BJ (cell line): ENCODE measurements around the gene PLAC8. TPM values are rescaled to one million over a fixed set of nuclear protein-coding genes. Genes with fewer than 3 reads are reported as not detected.

Experiments used
- CTCF ChIA-PET: fragments of 350-600 bp; formaldehyde crosslinking; extraction: SDS; loops from one replicate; lab custom pipeline; 2021; ENCODE audit warnings: antibody characterized with exemption, inconsistent platforms; lab: Yijun Ruan, JAX
- POLR2A ChIA-PET: fragments of 300-600 bp; sonication (Branson Sonifier 250); formaldehyde crosslinking; extraction: SDS; loops from one replicate; lab custom pipeline; 2021; ENCODE audit warnings: antibody characterized with exemption; lab: Charles Lee
- DNase-seq: peaks from one replicate; pipeline ENCODE4 v3.0.0-alpha.2; 2011; ENCODE audit warnings: low read depth
- H3K27me3 ChIP-seq: 2 replicates; pipeline ENCODE4 v1.6.0; 2011; ENCODE audit warnings: low read length; ENCODE audit not compliant: control insufficient read depth, insufficient read depth
- H3K36me3 ChIP-seq: 2 replicates; pipeline ENCODE4 v1.5.1; 2011; ENCODE audit warnings: low read length; ENCODE audit not compliant: control insufficient read depth, insufficient read depth
- H3K4me3 ChIP-seq: 2 replicates; pipeline ENCODE4 v1.5.1; 2011; ENCODE audit warnings: low read depth, mild to moderate bottlenecking, control low read depth, low read length
- polyA plus RNA-seq: library from polyadenylated mRNA; depleted of rRNA; stranded (reverse); fragments of >200 nt; gene quantifications from 2 replicates; pipeline ENCODE4 v1.2.3, GENCODE V29; 2011
- TF ChIP-seq, protein P1 (sequence below): IDR thresholded peaks from 2 replicates; pipeline ENCODE4 v1.5.1; 2011; ENCODE audit warnings: low read depth, mild to moderate bottlenecking, control low read depth, inconsistent platforms, low read length, moderate library complexity; ENCODE audit not compliant: insufficient read depth

PLAC8 gene
- polyA plus RNA-seq, 1 experiment, result 13.7 TPM

DNA sequence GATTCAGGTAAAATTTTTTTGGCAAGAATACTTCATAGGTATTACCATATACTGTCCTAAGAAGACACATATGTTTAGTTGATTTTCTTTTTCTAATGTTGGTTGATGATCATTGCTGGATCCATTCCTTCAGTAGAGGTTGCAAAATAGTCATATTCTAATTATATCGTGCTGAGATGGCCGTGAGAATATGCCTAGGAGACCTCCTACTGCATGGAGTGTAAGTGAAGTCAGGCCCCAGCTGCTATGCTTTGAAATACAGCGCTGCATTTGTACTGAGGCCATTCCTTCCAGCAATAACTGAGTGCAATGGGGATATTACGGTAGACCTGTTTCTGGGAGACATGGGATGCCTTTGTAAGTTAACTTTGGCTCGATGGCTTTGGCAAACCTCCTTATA, 6.7 kb upstream of the PLAC8 start:
- CTCF ChIA-PET, result interaction anchor here (0.8 kb wide), 1 partner anchor 132 kb away, joined by 3 read pairs; no protein-coding TSS in a partner anchor
- TF ChIP-seq, protein P1, sequence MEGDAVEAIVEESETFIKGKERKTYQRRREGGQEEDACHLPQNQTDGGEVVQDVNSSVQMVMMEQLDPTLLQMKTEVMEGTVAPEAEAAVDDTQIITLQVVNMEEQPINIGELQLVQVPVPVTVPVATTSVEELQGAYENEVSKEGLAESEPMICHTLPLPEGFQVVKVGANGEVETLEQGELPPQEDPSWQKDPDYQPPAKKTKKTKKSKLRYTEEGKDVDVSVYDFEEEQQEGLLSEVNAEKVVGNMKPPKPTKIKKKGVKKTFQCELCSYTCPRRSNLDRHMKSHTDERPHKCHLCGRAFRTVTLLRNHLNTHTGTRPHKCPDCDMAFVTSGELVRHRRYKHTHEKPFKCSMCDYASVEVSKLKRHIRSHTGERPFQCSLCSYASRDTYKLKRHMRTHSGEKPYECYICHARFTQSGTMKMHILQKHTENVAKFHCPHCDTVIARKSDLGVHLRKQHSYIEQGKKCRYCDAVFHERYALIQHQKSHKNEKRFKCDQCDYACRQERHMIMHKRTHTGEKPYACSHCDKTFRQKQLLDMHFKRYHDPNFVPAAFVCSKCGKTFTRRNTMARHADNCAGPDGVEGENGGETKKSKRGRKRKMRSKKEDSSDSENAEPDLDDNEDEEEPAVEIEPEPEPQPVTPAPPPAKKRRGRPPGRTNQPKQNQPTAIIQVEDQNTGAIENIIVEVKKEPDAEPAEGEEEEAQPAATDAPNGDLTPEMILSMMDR, result no peak
- no peaks in the 10 kb centered on the region for H3K27me3 ChIP-seq
- POLR2A ChIA-PET, result no interaction called here
- H3K4me3 ChIP-seq, result no peak overlapping the region
- no peak for DNase-seq
- no peaks in the 10 kb centered on the region for H3K36me3 ChIP-seq

DNA sequence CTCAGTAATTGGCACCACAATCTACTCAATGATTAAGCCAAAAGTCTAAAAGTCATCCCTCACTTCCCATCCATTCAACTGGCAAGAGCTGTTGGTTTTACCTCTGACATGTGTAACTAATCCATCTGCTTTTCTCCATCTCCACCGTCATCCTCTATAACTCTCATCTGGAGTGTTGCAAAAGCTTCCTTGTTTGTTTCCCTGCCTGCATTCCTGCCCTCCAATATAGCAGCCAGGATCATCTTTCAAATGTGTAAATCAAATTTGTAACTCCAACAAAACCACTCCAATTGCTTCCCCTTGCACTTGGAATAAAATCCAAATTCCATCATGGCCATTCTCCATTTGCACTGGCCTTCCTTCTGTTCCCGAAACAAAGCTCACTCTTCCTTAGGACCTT, 4.3 kb upstream of the PLAC8 start:
- peak; percentile 42 for DNase-seq
- Histone ChIP-seq H3K27me3 (no peaks in the 10 kb centered on the region), H3K4me3 (no peak overlapping the region), H3K36me3 (no peaks in the 10 kb centered on the region)
- ChIA-PET POLR2A (interaction anchor here (0.7 to 1.4 kb wide), 2 partner anchors 9 to 43 kb away, joined by 5 read pairs; no protein-coding TSS in a partner anchor), CTCF (no interaction called here)
- TF ChIP-seq, protein P1, result no peak

DNA sequence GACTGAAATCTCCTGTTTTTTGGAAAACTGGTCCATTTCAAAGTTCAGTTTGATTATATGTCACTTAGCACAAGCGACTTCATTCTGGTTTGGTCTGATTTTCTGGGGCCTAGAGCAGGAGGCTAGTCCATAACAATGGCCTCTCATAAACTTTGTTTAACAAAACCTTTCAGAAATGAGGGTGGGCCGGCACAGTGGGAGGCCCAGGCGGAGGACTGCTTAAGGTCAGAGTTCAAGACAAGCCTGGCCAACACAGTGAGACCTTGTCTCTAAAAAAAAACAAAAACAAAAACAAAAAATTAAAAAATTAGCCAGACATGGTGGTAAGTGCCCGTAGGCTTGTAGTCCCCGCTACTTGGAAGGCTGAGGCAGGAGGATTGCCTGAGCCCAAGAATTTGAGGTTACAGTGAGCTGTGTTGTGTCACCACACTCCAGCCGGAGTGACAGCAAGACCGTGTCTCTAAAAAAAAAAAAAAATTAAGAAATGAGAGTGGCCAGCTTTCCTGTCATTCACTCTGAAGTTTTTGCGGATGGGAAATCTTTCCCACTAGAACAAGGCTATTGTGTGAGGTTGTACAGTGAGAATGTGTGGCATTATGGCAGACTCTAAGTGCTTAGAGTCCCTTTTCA, 1.2 kb upstream of the PLAC8 start:
- TF ChIP-seq, protein P1, result no peak
- H3K36me3 ChIP-seq, result no peaks in the 10 kb centered on the region
- CTCF ChIA-PET, result interaction anchor here (1.2 to 1.5 kb wide), 2 partner anchors 136 to 138 kb away, joined by 3 to 7 read pairs; no protein-coding TSS in a partner anchor
- H3K4me3 ChIP-seq, result no peak overlapping the region
- no peaks in the 10 kb centered on the region for H3K27me3 ChIP-seq
- no peak for DNase-seq
- POLR2A ChIA-PET, result interaction anchor here (0.6 to 0.7 kb wide), 3 partner anchors 13 to 137 kb away, joined by 3 to 5 read pairs (median 3); no protein-coding TSS in a partner anchor

DNA sequence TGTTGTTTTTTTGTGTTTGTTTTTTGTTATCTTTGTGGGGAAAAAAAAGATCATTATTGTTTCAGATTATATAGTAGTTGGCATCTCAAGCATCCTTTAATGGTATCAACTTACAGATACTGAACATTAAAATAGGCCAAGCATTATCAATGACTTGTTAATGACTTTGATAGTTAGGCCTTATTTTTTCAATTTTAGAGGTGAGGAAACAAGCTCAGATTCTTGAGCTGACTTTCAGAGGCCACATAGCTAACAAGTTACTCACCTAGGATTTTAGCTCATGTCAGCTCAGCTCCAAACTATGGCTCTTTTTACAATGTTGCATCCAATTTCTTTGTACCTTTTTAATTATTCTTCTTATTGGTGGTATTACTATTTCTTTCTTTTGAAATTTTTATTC, 471 bp upstream of the PLAC8 start:
- CTCF ChIA-PET, result interaction anchor here (1.0 to 1.5 kb wide), 4 partner anchors 8 to 138 kb away, joined by 3 to 7 read pairs (median 3); no protein-coding TSS in a partner anchor
- TF ChIP-seq, protein P1, result no peak
- Histone ChIP-seq H3K27me3 (no peaks in the 10 kb centered on the region), H3K4me3 (no peak overlapping the region), H3K36me3 (no peaks in the 10 kb centered on the region)
- POLR2A ChIA-PET, result interaction anchor here (0.6 to 0.7 kb wide), 3 partner anchors 14 to 138 kb away, joined by 3 to 5 read pairs (median 3); no protein-coding TSS in a partner anchor
- no peak for DNase-seq

DNA sequence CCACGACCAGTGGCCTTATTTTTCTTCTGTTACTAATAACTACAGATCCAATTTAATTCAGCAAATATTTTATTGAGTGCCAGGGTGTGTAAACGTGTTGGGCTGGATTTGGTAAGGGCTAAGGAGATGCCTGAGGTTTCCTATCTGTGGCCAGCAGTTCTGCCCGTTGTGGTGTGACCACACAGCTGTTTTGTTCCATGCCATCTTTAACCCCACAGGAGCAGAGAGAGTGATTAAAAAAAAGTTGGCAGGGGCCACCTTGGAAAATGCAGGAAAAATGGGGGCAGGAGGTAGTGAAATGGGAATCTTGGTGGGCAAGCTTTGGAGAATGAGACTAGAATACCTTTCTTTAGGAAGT, 1.1 kb downstream of the PLAC8 start:
- ChIA-PET CTCF (interaction anchor here (0.6 to 1.4 kb wide), 3 partner anchors 39 to 146 kb away, joined by 3 to 10 read pairs (median 4); no protein-coding TSS in a partner anchor), POLR2A (interaction anchor here (0.9 to 1.2 kb wide), 3 partner anchors 95 to 171 kb away, joined by 4 read pairs; partner anchors contain the start of gene COQ2)
- H3K27me3 ChIP-seq, result no peaks in the 10 kb centered on the region
- TF ChIP-seq, protein P1, result no peak
- no peak for DNase-seq
- H3K4me3 ChIP-seq, result no peak overlapping the region
- H3K36me3 ChIP-seq, result no peaks in the 10 kb centered on the region
